Measurements from ENCODE around the gene MTA2. TPM values are rescaled to one million over a fixed set of nuclear protein-coding genes. Genes with fewer than 3 reads are reported as not detected.

MTA2 gene
- total RNA-seq, 2 donors from 2014 or later = 96.5 to 110 TPM

DNA sequence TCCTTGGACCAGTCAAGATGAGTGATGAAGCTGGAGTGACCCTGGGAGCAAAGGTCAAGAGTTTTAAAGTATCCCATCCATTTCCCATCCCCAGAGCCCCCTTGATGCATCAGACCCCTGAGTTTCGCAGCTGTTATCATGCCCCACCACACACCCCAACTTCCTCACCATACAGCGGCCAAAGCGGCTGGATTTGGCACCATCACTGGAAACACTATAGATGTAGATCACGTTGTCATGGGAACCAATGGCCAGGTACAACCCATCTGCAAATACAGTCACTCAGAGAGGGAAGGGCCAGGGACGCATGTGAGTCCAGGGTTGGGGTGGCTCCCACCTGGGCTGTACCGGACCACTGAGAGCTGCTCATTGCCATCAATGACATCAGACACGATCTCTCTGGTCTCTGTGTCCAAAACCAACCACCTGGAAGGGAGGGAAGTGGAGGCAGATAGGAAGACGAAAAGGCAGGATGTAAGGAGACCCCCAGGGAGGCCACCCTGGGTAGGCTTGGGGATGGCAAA lies 2.2 kb upstream of the MTA2 start:
- no peaks in the 10 kb centered on the region for H3K9me3 ChIP-seq
- H3K36me3 ChIP-seq = no peaks in the 10 kb centered on the region
- WGBS = 91% methylated on average over 8 of the region's 8 CpGs
- TF ChIP-seq, protein P1, sequence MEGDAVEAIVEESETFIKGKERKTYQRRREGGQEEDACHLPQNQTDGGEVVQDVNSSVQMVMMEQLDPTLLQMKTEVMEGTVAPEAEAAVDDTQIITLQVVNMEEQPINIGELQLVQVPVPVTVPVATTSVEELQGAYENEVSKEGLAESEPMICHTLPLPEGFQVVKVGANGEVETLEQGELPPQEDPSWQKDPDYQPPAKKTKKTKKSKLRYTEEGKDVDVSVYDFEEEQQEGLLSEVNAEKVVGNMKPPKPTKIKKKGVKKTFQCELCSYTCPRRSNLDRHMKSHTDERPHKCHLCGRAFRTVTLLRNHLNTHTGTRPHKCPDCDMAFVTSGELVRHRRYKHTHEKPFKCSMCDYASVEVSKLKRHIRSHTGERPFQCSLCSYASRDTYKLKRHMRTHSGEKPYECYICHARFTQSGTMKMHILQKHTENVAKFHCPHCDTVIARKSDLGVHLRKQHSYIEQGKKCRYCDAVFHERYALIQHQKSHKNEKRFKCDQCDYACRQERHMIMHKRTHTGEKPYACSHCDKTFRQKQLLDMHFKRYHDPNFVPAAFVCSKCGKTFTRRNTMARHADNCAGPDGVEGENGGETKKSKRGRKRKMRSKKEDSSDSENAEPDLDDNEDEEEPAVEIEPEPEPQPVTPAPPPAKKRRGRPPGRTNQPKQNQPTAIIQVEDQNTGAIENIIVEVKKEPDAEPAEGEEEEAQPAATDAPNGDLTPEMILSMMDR (IDR thresholded peaks at IDR 0.05) = no peak
- TF ChIP-seq POLR2AphosphoS5 (IDR thresholded peaks at IDR 0.05) (no peak), POLR2A (IDR thresholded peaks at IDR 0.05) (no peak)
- H3K27ac ChIP-seq = no peak overlapping the region
- peaks cover 9% of the 10 kb centered on the region for H3K4me1 ChIP-seq (replicated peaks)
- H3K4me3 ChIP-seq = no peak overlapping the region
- H3K27me3 ChIP-seq (replicated peaks; ENCODE audit: insufficient read depth) = no peaks in the 10 kb centered on the region
- intact Hi-C loops (cut with DNase I) = loop anchor here (5.0 kb wide), 1 partner anchor 103 kb away; the partner anchor contains the start of genes BSCL2 and GNG3
- no peak for DNase-seq (ENCODE audit: low spot score)

DNA sequence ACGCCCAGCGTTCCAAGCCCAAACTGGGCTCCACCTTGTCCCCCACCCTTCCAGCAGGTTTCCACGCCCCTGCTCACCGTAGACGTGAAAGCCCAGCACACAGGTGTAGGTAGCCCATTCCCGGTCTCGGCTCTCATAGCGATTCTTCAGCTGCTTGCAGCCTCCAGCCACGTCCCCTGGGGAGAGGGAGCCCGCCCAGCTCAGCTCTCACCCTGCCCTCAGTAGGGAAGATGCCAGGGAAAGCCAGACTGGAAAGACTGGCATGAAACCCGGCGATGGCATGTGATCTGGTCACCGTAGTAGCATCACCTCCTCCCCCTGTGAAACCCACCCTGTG lies 1.4 kb upstream of the MTA2 start:
- 35% methylated on average over 10 of the region's 13 CpGs for WGBS
- H3K4me3 ChIP-seq = peak overlapping the region; percentile 64 to 89
- peaks cover 2 to 3% of the 10 kb centered on the region in 2 donors for H3K36me3 ChIP-seq
- no peaks in the 10 kb centered on the region for H3K9me3 ChIP-seq
- H3K4me1 ChIP-seq (replicated peaks) = peaks cover 9% of the 10 kb centered on the region
- peak overlapping the region; percentile 91 to 93 for H3K27ac ChIP-seq
- TF ChIP-seq POLR2A (IDR thresholded peaks at IDR 0.05) (no peak), POLR2AphosphoS5 (IDR thresholded peaks at IDR 0.05) (no peak)
- TF ChIP-seq, protein P1 (IDR thresholded peaks at IDR 0.05) = no peak
- H3K27me3 ChIP-seq (replicated peaks; ENCODE audit: insufficient read depth) = no peaks in the 10 kb centered on the region
- intact Hi-C loops (cut with DNase I) = loop anchor here (5.0 kb wide), 1 partner anchor 104 kb away; the partner anchor contains the start of genes BSCL2 and GNG3
- no peak for DNase-seq (ENCODE audit: low spot score)

DNA sequence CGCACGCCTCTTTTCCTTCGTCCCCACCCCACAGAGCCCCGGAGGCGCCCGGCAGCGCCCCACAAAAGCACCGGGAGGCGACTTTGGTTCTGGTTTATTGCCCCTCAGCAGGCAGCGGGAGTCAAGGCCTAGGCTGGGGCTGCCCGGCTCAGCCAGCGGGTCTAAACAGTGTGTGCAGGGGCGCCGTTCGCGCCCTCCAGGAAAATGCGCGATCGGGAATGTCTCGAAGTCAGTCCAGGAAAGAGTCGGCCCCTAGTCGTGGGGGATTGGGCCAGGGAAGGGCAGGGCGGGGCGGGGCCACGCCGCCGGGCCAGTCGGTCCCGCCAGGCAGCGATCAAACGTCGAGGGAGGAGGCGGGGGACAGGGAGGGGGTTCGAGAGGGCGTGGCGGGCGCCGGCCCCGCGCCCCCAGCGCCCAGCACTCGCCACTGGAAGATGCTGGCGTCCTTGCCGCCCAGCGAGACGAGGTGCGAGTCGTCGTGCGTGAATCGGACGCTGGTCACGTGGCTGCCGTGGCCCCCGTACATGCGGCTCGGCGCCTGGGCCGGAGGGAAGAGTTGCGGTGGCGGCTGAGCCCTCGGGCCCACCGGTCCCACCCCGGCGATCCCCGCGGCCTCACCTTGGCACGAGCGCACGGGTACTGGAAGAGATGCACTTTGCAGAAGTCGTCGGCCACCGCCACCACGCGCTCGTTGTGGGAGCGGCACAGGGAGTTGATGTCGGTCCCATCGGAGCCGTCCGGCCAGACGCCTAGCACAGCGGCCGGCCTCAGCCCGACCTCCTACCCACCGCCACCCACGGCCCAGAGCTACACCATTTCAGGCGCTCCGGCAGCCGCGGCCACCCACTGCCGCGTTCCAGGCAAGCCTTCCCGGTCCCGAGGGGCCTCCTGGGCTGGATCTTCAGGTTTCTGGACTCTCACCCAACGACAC lies 741 bp upstream of the MTA2 start:
- 2% methylated on average over 81 of the region's 96 CpGs for WGBS
- intact Hi-C loops (cut with DNase I) = loop anchor here (5.0 kb wide), 1 partner anchor 105 kb away; the partner anchor contains the start of genes BSCL2 and GNG3
- Histone ChIP-seq H3K9me3 (no peaks in the 10 kb centered on the region), H3K27ac (peak overlapping the region; percentile 91 to 93), H3K4me3 (peak overlapping the region; percentile 64 to 89), H3K4me1 (replicated peaks) (peaks cover 9% of the 10 kb centered on the region), H3K27me3 (replicated peaks; ENCODE audit: insufficient read depth) (no peaks in the 10 kb centered on the region), H3K36me3 (peaks cover 8 to 9% of the 10 kb centered on the region in 2 donors)
- TF ChIP-seq POLR2A (IDR thresholded peaks at IDR 0.05) = peak; percentile 32
- TF ChIP-seq, protein P1 (IDR thresholded peaks at IDR 0.05) = peak in 2 of 4 experiments; percentile 26 to 35
- no peak for TF ChIP-seq POLR2AphosphoS5 (IDR thresholded peaks at IDR 0.05)
- DNase-seq (ENCODE audit: low spot score) = peak; percentile 61

DNA sequence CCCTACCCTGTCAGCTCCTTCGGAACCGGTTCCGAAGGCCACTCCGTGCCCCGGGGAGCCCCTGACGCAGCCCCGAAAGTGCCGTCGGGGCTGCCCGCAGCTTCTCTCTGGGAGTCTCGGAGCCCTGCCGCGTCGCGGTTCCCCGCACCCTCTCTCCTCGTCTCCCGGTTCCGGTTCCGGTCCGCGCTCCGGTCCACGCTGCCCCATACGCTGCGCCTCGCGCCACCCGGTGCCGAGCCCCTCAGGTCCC lies 618 bp downstream of the MTA2 start:
- intact Hi-C loops (cut with DNase I) = loop anchor here (5.0 kb wide), 1 partner anchor 106 kb away; the partner anchor contains the start of genes BSCL2 and GNG3
- Histone ChIP-seq H3K27ac (peak overlapping the region; percentile 91 to 93), H3K4me3 (peak overlapping the region; percentile 64 to 89), H3K9me3 (no peaks in the 10 kb centered on the region), H3K36me3 (peaks cover 8 to 22% of the 10 kb centered on the region in 2 donors), H3K4me1 (replicated peaks) (peaks cover 9% of the 10 kb centered on the region), H3K27me3 (replicated peaks; ENCODE audit: insufficient read depth) (no peaks in the 10 kb centered on the region)
- TF ChIP-seq, protein P1 (IDR thresholded peaks at IDR 0.05) = no peak
- TF ChIP-seq POLR2AphosphoS5 (IDR thresholded peaks at IDR 0.05) (no peak), POLR2A (IDR thresholded peaks at IDR 0.05) (no peak)
- under 1% methylated on average over 30 of the region's 30 CpGs for WGBS
- no peak for DNase-seq (ENCODE audit: low spot score)
